COLO668 (cell line): ENCODE measurements around the gene BPI.
"Not testable (repeated sequence)": the region's sequence is repeated elsewhere in the genome, so short reads cannot be mapped to it uniquely, and the experiment has no call there.

Experiments
- DNase-seq: peaks from one replicate; lab custom pipeline; 2025; ENCODE audit not compliant: unreplicated experiment; lab: John Stamatoyannopoulos, UW

The BPI gene

GRCh38 chr20:38355161-38356012 lies 51.4 kb downstream of the BPI start:
- DNase-seq: no peak

- DNase-seq: no peak
Observed at GRCh38 chr20:38357653-38358207, 53.8 kb downstream of the BPI start.

- DNase-seq: no peak
Observed at GRCh38 chr20:38358556-38358955, 54.6 kb downstream of the BPI start.

- DNase-seq: no peak
Observed at GRCh38 chr20:38363004-38363747, 59.2 kb downstream of the BPI start.

- no peak for DNase-seq
Observed at GRCh38 chr20:38369389-38369788, 65.4 kb downstream of the BPI start.

GRCh38 chr20:38372806-38373205 lies 68.8 kb downstream of the BPI start:
- DNase-seq: no peak

- no peak for DNase-seq
Observed at GRCh38 chr20:38373231-38373867, 69.4 kb downstream of the BPI start.

GRCh38 chr20:38373898-38374297 lies 69.9 kb downstream of the BPI start:
- DNase-seq: no peak

GRCh38 chr20:38377039-38377685 lies 73.2 kb downstream of the BPI start:
- no peak for DNase-seq

GRCh38 chr20:38377838-38378237 lies 73.9 kb downstream of the BPI start:
- DNase-seq: not testable (repeated sequence)

- no peak for DNase-seq
Observed at GRCh38 chr20:38383147-38383546, 79.2 kb downstream of the BPI start.

GRCh38 chr20:38386004-38386403 lies 82.0 kb downstream of the BPI start:
- DNase-seq: no peak

- DNase-seq: no peak
Observed at GRCh38 chr20:38386851-38387250, 82.9 kb downstream of the BPI start.
